IMR-90 (cell line): ENCODE measurements around the gene CAMTA1. TPM values are rescaled to one million over a fixed set of nuclear protein-coding genes. Genes with fewer than 3 reads are reported as not detected.

Experiments used
- ATAC-seq: fragments of 200-7000 bp; cut with Tn5 transposase; 2 replicates; pipeline ENCODE4 v1.9.1; 2020; ENCODE audit warnings: low read depth, mild to moderate bottlenecking, moderate library complexity
- BruUV-seq: library from RNA; stranded (reverse); fragments of 400-500 nt; replicated peaks from 2 replicates; lab custom pipeline; 2021; lab: Mats Ljungman, UMichigan
- CTCF ChIA-PET: fragments of 300-600 bp; formaldehyde crosslinking; extraction: SDS; loops from one replicate; lab custom pipeline; 2021; ENCODE audit warnings: antibody characterized with exemption; lab: Yijun Ruan, JAX
- POLR2A ChIA-PET: fragments of 300-600 bp; sonication (Branson Sonifier 250); formaldehyde crosslinking; loops from one replicate; lab custom pipeline; 2022; ENCODE audit warnings: antibody characterized with exemption; ENCODE audit not compliant: unreplicated experiment; lab: Charles Lee
- DNase-seq: peaks from one replicate; pipeline ENCODE4 v3.0.0; 2013
- H2AFZ ChIP-seq: replicated peaks from 2 replicates; pipeline ENCODE3; 2013; ENCODE audit warnings: low read length, mild to moderate bottlenecking; ENCODE audit not compliant: poor library complexity
- H2AK5ac ChIP-seq: 2 replicates; pipeline ENCODE4 v1.6.1; 2013; ENCODE audit warnings: low read depth, low read length, inconsistent platforms
- H2AK9ac ChIP-seq: replicated peaks from 2 replicates; pipeline ENCODE3; 2013; ENCODE audit warnings: mild to moderate bottlenecking, low read depth, low read length, moderate library complexity; ENCODE audit not compliant: poor library complexity
- H2BK120ac ChIP-seq: 2 replicates; pipeline ENCODE4 v1.6.1; 2013; ENCODE audit warnings: low read depth, low read length, inconsistent platforms
- H2BK15ac ChIP-seq: 3 replicates; pipeline ENCODE4 v1.6.1; 2013; ENCODE audit warnings: low read depth, low read length, inconsistent platforms
- H2BK20ac ChIP-seq: 2 replicates; pipeline ENCODE4 v1.6.1; 2013; ENCODE audit warnings: low read depth, mild to moderate bottlenecking, inconsistent platforms, low read length, moderate library complexity
- H2BK5ac ChIP-seq: 2 replicates; pipeline ENCODE4 v1.6.1; 2013; ENCODE audit warnings: mild to moderate bottlenecking, low read depth, low read length, inconsistent platforms; ENCODE audit not compliant: poor library complexity, severe bottlenecking
- H3K14ac ChIP-seq: replicated peaks from 2 replicates; pipeline ENCODE4 v1.6.1; 2013; ENCODE audit warnings: low read depth, low read length, inconsistent platforms
- H3K18ac ChIP-seq: 2 replicates; pipeline ENCODE4 v1.6.1; 2013; ENCODE audit warnings: low read depth, low read length, control low read depth
- H3K23ac ChIP-seq: 2 replicates; pipeline ENCODE4 v1.6.1; 2013; ENCODE audit warnings: low read depth, low read length, inconsistent platforms
- H3K27ac ChIP-seq: 2 replicates; pipeline ENCODE4 v1.5.1; 2013; ENCODE audit warnings: mild to moderate bottlenecking, control low read depth, low read length; ENCODE audit not compliant: insufficient read depth
- H3K27me3 ChIP-seq: 2 replicates; pipeline ENCODE4 v1.6.1; 2013; ENCODE audit warnings: low read length; ENCODE audit not compliant: control insufficient read depth, insufficient read depth
- H3K36me3 ChIP-seq: 2 replicates; pipeline ENCODE4 v1.6.1; 2013; ENCODE audit warnings: low read length, mixed read lengths; ENCODE audit not compliant: control insufficient read depth, insufficient read depth
- H3K4ac ChIP-seq: 2 replicates; pipeline ENCODE4 v1.6.1; 2013; ENCODE audit warnings: low read depth, low read length, inconsistent platforms
- H3K4me1 ChIP-seq: 2 replicates; pipeline ENCODE4 v1.6.1; 2013; ENCODE audit warnings: low read length, mixed read lengths; ENCODE audit not compliant: control insufficient read depth, insufficient read depth
- H3K4me2 ChIP-seq: 2 replicates; pipeline ENCODE4 v1.6.1; 2013; ENCODE audit warnings: low read depth, mild to moderate bottlenecking, control low read depth, low read length, moderate library complexity
- H3K4me3 ChIP-seq: 2 replicates; pipeline ENCODE4 v1.5.1; 2013; ENCODE audit warnings: low read depth, mild to moderate bottlenecking, control low read depth, low read length, moderate library complexity; ENCODE audit not compliant: insufficient read depth
- H3K56ac ChIP-seq: 2 replicates; pipeline ENCODE4 v1.6.1; 2013; ENCODE audit warnings: low read length, inconsistent platforms; ENCODE audit not compliant: insufficient read depth; ENCODE audit errors: extremely low read depth
- H3K79me1 ChIP-seq, 2 experiments: 2 replicates each; pipeline ENCODE4 v1.6.1; 2013; ENCODE audit warnings: low read length in 2 of 2, inconsistent platforms in 1 of 2, low read depth in 1 of 2
- H3K9ac ChIP-seq: 2 replicates; pipeline ENCODE4 v1.6.1; 2013; ENCODE audit warnings: low read depth, low read length, control low read depth
- H3K9me1 ChIP-seq: 2 replicates; pipeline ENCODE4 v1.6.1; 2013; ENCODE audit warnings: low read length, inconsistent platforms; ENCODE audit not compliant: insufficient read depth
- H3K9me3 ChIP-seq: 2 replicates; pipeline ENCODE4 v1.6.1; 2013; ENCODE audit warnings: low read length; ENCODE audit not compliant: control insufficient read depth, insufficient read depth
- H4K20me1 ChIP-seq: 2 replicates; pipeline ENCODE4 v1.6.1; 2013; ENCODE audit warnings: low read length, inconsistent platforms; ENCODE audit not compliant: insufficient read depth
- H4K5ac ChIP-seq: 2 replicates; pipeline ENCODE4 v1.6.1; 2013; ENCODE audit warnings: mild to moderate bottlenecking, low read depth, low read length, control low read depth
- H4K8ac ChIP-seq, 2 experiments: 2 replicates each; pipeline ENCODE4 v1.6.1; 2013; ENCODE audit warnings: low read depth in 2 of 2, low read length in 2 of 2, control low read depth in 1 of 2, inconsistent platforms in 1 of 2
- H4K91ac ChIP-seq: 2 replicates; pipeline ENCODE4 v1.6.1; 2013; ENCODE audit warnings: low read depth, low read length, inconsistent platforms; ENCODE audit not compliant: insufficient read depth
- BHLHE40 ChIP-seq: fragments of 150-350 bp; IDR thresholded peaks from 2 replicates; pipeline ENCODE4 v1.6.1; 2016; ENCODE audit warnings: mild to moderate bottlenecking, low read depth, low read length
- CEBPB ChIP-seq: IDR thresholded peaks from 2 replicates; pipeline ENCODE4 v1.6.1; 2012; ENCODE audit warnings: low read depth, low read length, improper control_type of control experiment
- CHD1 ChIP-seq: IDR thresholded peaks from 2 replicates; pipeline ENCODE4 v1.6.1; 2012; ENCODE audit warnings: low read depth, low read length, improper control_type of control experiment
- CTCF ChIP-seq: conservative IDR thresholded peaks from 2 replicates; pipeline ENCODE4 v1.5.1; 2012; ENCODE audit warnings: mild to moderate bottlenecking, low read depth, low read length, improper control_type of control experiment
- ELK1 ChIP-seq: fragments of 150-350 bp; IDR thresholded peaks from 2 replicates; pipeline ENCODE4 v1.6.1; 2016; ENCODE audit warnings: low read depth, mild to moderate bottlenecking, low read length, moderate library complexity, borderline replicate concordance
- FOS ChIP-seq: fragments of 150-350 bp; IDR thresholded peaks from 2 replicates; pipeline ENCODE4 v1.6.1; 2016; ENCODE audit warnings: low read depth, low read length
- MAFK ChIP-seq: IDR thresholded peaks from 2 replicates; pipeline ENCODE4 v1.6.1; 2012; ENCODE audit warnings: low read depth, low read length, improper control_type of control experiment
- NFE2L2 ChIP-seq: fragments of 150-350 bp; IDR thresholded peaks from 2 replicates; pipeline ENCODE4 v1.6.1; 2016; ENCODE audit warnings: low read depth, mild to moderate bottlenecking, low read length
- POLR2A ChIP-seq: IDR thresholded peaks from 2 replicates; pipeline ENCODE4 v1.6.1; 2012; ENCODE audit warnings: mild to moderate bottlenecking, low read depth, low read length
- RCOR1 ChIP-seq: IDR thresholded peaks from 2 replicates; pipeline ENCODE4 v1.6.1; 2012; ENCODE audit warnings: mild to moderate bottlenecking, low read length, improper control_type of control experiment; ENCODE audit not compliant: insufficient replicate concordance
- RFX5 ChIP-seq: IDR thresholded peaks from 2 replicates; pipeline ENCODE4 v1.8.0; 2012; ENCODE audit warnings: low read depth, mild to moderate bottlenecking, low read length, moderate library complexity
- USF2 ChIP-seq: fragments of 150-350 bp; IDR thresholded peaks from 2 replicates; pipeline ENCODE4 v1.6.1; 2017; ENCODE audit warnings: mild to moderate bottlenecking, antibody characterized with exemption, low read length, low read depth
- WGBS, 2 experiments: methylation state at CpG; one replicate each; pipeline versions ENCODE4 v1.1.5 to v1.1.7; 2013; ENCODE audit warnings: missing lambda C conversion rate in 2 of 2; ENCODE audit not compliant: insufficient read length in 1 of 2; ENCODE audit errors: extremely low coverage in 2 of 2; 5-methylcytosine and 5-hydroxymethylcytosine counted together
- dilution Hi-C: fragments of 300-500 bp; cut with HindIII; formaldehyde crosslinking; loops from one replicate; pipeline ENCODE4 v1.14.3; 2018; ENCODE audit warnings: low sequenced_read_pairs; ENCODE audit not compliant: unreplicated experiment
- in situ Hi-C: fragments of 300-500 bp; cut with MboI; formaldehyde crosslinking; loops from 3 replicates; pipeline ENCODE4 v1.14.3; 2019; ENCODE audit warnings: low sequenced_read_pairs, inconsistent platforms, mixed read lengths
- intact Hi-C: fragments of 100-400 bp; cut with micrococcal nuclease; formaldehyde crosslinking; loops from 2 replicates; pipeline ENCODE4 v1.10.0; 2022
- polyA plus RNA-seq, 3 experiments: library from polyadenylated mRNA; depleted of rRNA; stranded (reverse); fragments of >200 nt; gene quantifications; 2 replicates each; pipeline ENCODE4 v1.2.3, GENCODE V29; 2012; ENCODE audit warnings: low replicate concordance in 1 of 3
- total RNA-seq: library from RNA; depleted of rRNA; stranded (reverse); fragments of >200 nt; gene quantifications from 2 replicates; pipeline ENCODE4 v1.2.3, GENCODE V29; 2012

CAMTA1 gene
- total and polyA plus RNA-seq, 2 of the 4 experiments (the other 2 are of a cell fraction): 35.5 to 74.3 TPM

- no peak for TF ChIP-seq CTCF
Observed at GRCh38 chr1:6905790-6906189, 120.5 kb downstream of the CAMTA1 start (continued).

GRCh38 chr1:6906783-6907182, 121.5 kb downstream of the CAMTA1 start:
- no peak overlapping the region for H3K4ac ChIP-seq
- DNase-seq: no peak
- H2BK5ac ChIP-seq: no peak overlapping the region
- no peak overlapping the region for H3K18ac ChIP-seq
- no peak overlapping the region for H4K5ac ChIP-seq
- intact Hi-C loops (loop anchor here (10.0 kb wide), 1 partner anchor 438 kb away; no protein-coding TSS in a partner anchor), dilution Hi-C loops (no loop called here), in situ Hi-C loops (no loop called here)
- no peak overlapping the region for H3K56ac ChIP-seq
- H4K8ac ChIP-seq: no peak overlapping the region
- no CpG with 5 or more reads among the region's 7 CpGs for WGBS, 2 experiments
- TF ChIP-seq NFE2L2: no peak
- TF ChIP-seq USF2: no peak
- TF ChIP-seq CEBPB: no peak
- no peak for TF ChIP-seq FOS
- TF ChIP-seq BHLHE40: no peak
- no peak for TF ChIP-seq MAFK
- TF ChIP-seq POLR2A: no peak
- no peak for TF ChIP-seq CHD1
- TF ChIP-seq RCOR1: no peak
- TF ChIP-seq RFX5: no peak
- no peak for TF ChIP-seq ELK1
- H3K4me1 ChIP-seq: no peaks in the 10 kb centered on the region
- no peaks in the 10 kb centered on the region for H3K36me3 ChIP-seq
- no peak overlapping the region for H3K4me3 ChIP-seq
- no peaks in the 10 kb centered on the region for H3K79me1 ChIP-seq
- peaks cover 1% of the 10 kb centered on the region; the same call in 1 of the 2 replicates for H3K27me3 ChIP-seq
- no peak overlapping the region for H3K14ac ChIP-seq
- no peak overlapping the region for H2BK120ac ChIP-seq
- no peak overlapping the region for H3K4me2 ChIP-seq
- ATAC-seq: no peak
- H2BK15ac ChIP-seq: no peak overlapping the region
- H4K91ac ChIP-seq: no peak overlapping the region
- no peak overlapping the region for H2AK9ac ChIP-seq
- no peaks in the 10 kb centered on the region; the same call in 1 of the 2 replicates for H4K20me1 ChIP-seq
- no peaks in the 10 kb centered on the region for H3K9me1 ChIP-seq
- CTCF ChIA-PET: no interaction called here
- BruUV-seq: no TSS peak
- no peak overlapping the region for H2AFZ ChIP-seq
- no peak overlapping the region for H2BK20ac ChIP-seq
- H2AK5ac ChIP-seq: no peak overlapping the region
- H3K9ac ChIP-seq: no peak overlapping the region
- H3K9me3 ChIP-seq: no peaks in the 10 kb centered on the region
- POLR2A ChIA-PET: no interaction called here
- H3K27ac ChIP-seq: no peak overlapping the region
- H3K23ac ChIP-seq: no peak overlapping the region
